IPS-20b (cell line): ENCODE results near the gene NWD2.

Source experiments
- H3K27ac ChIP-seq: one replicate; pipeline ENCODE4 v1.5.1; 2013; ENCODE audit warnings: low read length
- H3K27me3 ChIP-seq: 2 replicates; pipeline ENCODE4 v1.6.1; 2013; ENCODE audit warnings: mild to moderate bottlenecking, low read length, inconsistent platforms; ENCODE audit not compliant: insufficient read depth
- H3K36me3 ChIP-seq: 2 replicates; pipeline ENCODE4 v1.6.1; 2013; ENCODE audit warnings: low read depth, mild to moderate bottlenecking, inconsistent platforms, low read length, moderate library complexity; ENCODE audit not compliant: insufficient read depth
- H3K4me1 ChIP-seq: 2 replicates; pipeline ENCODE4 v1.6.1; 2013; ENCODE audit warnings: mild to moderate bottlenecking, control low read depth, inconsistent platforms, low read length, moderate library complexity; ENCODE audit not compliant: insufficient read depth
- H3K4me3 ChIP-seq: 2 replicates; pipeline ENCODE4 v1.5.1; 2013; ENCODE audit warnings: mild to moderate bottlenecking, low read length, inconsistent platforms
- H3K9ac ChIP-seq: 2 replicates; pipeline ENCODE4 v1.6.1; 2013; ENCODE audit warnings: low read depth, mild to moderate bottlenecking, inconsistent platforms, low read length, moderate library complexity
- H3K9me3 ChIP-seq: 2 replicates; pipeline ENCODE4 v1.6.1; 2013; ENCODE audit warnings: mild to moderate bottlenecking, low read depth, low read length, inconsistent platforms; ENCODE audit not compliant: insufficient read depth

Gene NWD2

GRCh38 chr4:37463033-37463856 lies 218.7 kb downstream of the NWD2 start:
- H3K4me1 ChIP-seq = no peaks in the 10 kb centered on the region; the same call in 1 of the 2 replicates
- no peaks in the 10 kb centered on the region for H3K27me3 ChIP-seq
- no peak overlapping the region for H3K27ac ChIP-seq
- H3K36me3 ChIP-seq = no peaks in the 10 kb centered on the region
- no peak overlapping the region for H3K4me3 ChIP-seq
- H3K9ac ChIP-seq = no peak overlapping the region
- H3K9me3 ChIP-seq = no peaks in the 10 kb centered on the region

- no peak overlapping the region for H3K4me3 ChIP-seq
- no peaks in the 10 kb centered on the region for H3K36me3 ChIP-seq
- H3K9ac ChIP-seq = no peak overlapping the region
- no peak overlapping the region for H3K27ac ChIP-seq
- no peaks in the 10 kb centered on the region for H3K9me3 ChIP-seq
- H3K4me1 ChIP-seq = no peaks in the 10 kb centered on the region; the same call in 1 of the 2 replicates
- H3K27me3 ChIP-seq = no peaks in the 10 kb centered on the region
These were observed 220.0 kb downstream of the NWD2 start for GRCh38 chr4:37464373-37465128.

- Histone ChIP-seq H3K9ac (no peak overlapping the region), H3K4me3 (no peak overlapping the region), H3K4me1 (no peaks in the 10 kb centered on the region; the same call in 1 of the 2 replicates), H3K27me3 (no peaks in the 10 kb centered on the region), H3K27ac (no peak overlapping the region), H3K36me3 (no peaks in the 10 kb centered on the region), H3K9me3 (no peaks in the 10 kb centered on the region)
These were observed 220.8 kb downstream of the NWD2 start for GRCh38 chr4:37465296-37465695.

DNA sequence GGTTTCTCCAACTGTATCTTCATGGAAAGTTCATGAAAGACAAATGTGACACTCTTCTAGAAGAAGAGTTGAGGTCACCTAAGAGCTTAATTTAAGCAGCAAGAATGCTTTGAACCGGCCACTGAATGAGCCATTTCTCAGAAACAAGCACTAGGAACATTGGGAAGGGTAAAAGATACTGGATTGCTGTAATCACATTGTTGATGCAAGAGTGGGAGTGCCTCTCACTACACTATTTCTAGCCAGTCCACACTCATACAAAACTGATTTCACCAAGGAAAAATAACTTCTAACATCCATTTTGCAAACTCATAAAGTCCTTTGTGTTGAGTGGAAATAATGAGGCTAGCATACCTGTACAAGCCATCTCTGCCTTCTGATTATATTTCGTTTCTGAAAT lies 221.3 kb downstream of the NWD2 start:
- H3K9me3 ChIP-seq = no peaks in the 10 kb centered on the region
- no peaks in the 10 kb centered on the region for H3K36me3 ChIP-seq
- no peaks in the 10 kb centered on the region; the same call in 1 of the 2 replicates for H3K4me1 ChIP-seq
- no peak overlapping the region for H3K4me3 ChIP-seq
- no peak overlapping the region for H3K27ac ChIP-seq
- H3K27me3 ChIP-seq = no peaks in the 10 kb centered on the region
- no peak overlapping the region for H3K9ac ChIP-seq

- no peaks in the 10 kb centered on the region for H3K36me3 ChIP-seq
- H3K27me3 ChIP-seq = no peaks in the 10 kb centered on the region
- H3K4me3 ChIP-seq = no peak overlapping the region
- no peaks in the 10 kb centered on the region for H3K9me3 ChIP-seq
- H3K27ac ChIP-seq = no peak overlapping the region
- no peaks in the 10 kb centered on the region; the same call in 1 of the 2 replicates for H3K4me1 ChIP-seq
- no peak overlapping the region for H3K9ac ChIP-seq
These were observed 222.7 kb downstream of the NWD2 start for GRCh38 chr4:37467223-37467622.

- Histone ChIP-seq H3K9me3 (no peaks in the 10 kb centered on the region), H3K27me3 (no peaks in the 10 kb centered on the region), H3K4me3 (no peak overlapping the region), H3K4me1 (no peaks in the 10 kb centered on the region; the same call in 1 of the 2 replicates), H3K9ac (no peak overlapping the region), H3K36me3 (no peaks in the 10 kb centered on the region), H3K27ac (no peak overlapping the region)
These were observed 223.3 kb downstream of the NWD2 start for GRCh38 chr4:37467824-37468223.

DNA sequence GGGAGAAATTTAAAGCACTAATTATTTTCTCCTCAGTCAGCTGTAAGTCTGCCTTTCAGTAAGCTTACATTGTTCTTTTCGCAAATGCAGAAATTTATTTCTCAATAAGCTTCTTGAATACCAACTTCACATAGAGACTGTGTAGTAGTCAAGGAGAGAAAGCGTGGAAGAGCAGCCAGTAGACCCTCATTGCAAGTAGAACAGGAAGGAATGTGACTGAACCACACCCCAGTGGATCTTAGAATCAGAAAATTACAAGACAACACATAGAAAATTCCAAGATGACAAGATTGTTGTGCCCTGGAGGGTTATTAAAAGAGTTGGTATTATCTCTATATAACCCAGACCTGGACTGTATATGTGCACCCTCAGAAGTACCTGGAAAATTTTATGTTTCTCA lies 224.7 kb downstream of the NWD2 start:
- Histone ChIP-seq H3K4me1 (no peaks in the 10 kb centered on the region), H3K9ac (no peak overlapping the region), H3K4me3 (no peak overlapping the region), H3K27ac (no peak overlapping the region), H3K9me3 (no peaks in the 10 kb centered on the region), H3K36me3 (no peaks in the 10 kb centered on the region), H3K27me3 (no peaks in the 10 kb centered on the region)

GRCh38 chr4:37470245-37470644 lies 225.7 kb downstream of the NWD2 start:
- no peaks in the 10 kb centered on the region for H3K36me3 ChIP-seq
- H3K27me3 ChIP-seq = no peaks in the 10 kb centered on the region
- H3K27ac ChIP-seq = no peak overlapping the region
- no peak overlapping the region for H3K9ac ChIP-seq
- H3K9me3 ChIP-seq = no peaks in the 10 kb centered on the region
- H3K4me1 ChIP-seq = no peaks in the 10 kb centered on the region
- no peak overlapping the region for H3K4me3 ChIP-seq

- H3K4me1 ChIP-seq = no peaks in the 10 kb centered on the region
- H3K27ac ChIP-seq = no peak overlapping the region
- no peaks in the 10 kb centered on the region for H3K27me3 ChIP-seq
- H3K36me3 ChIP-seq = no peaks in the 10 kb centered on the region
- H3K9me3 ChIP-seq = no peaks in the 10 kb centered on the region
- H3K9ac ChIP-seq = no peak overlapping the region
- H3K4me3 ChIP-seq = no peak overlapping the region
These were observed 226.6 kb downstream of the NWD2 start for GRCh38 chr4:37471093-37471492.

DNA sequence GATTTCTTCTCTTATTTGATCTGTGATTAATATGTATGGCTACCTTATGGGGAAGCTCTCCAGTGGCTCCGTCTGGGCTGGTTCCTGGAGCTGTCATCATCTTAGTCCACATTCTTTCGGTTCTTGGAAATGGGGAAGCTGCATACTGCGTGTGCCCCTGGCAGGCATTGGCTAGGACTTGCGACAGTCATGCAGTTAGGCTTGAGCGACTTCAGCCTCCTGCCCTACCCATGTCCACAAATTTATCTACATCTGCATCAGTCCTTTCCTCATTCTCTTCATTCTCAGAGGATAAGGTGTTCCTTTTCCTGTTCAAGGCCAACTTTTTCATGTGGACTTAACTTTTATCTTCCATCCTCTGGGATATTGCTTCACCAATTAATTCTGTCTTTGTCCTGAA lies 227.4 kb downstream of the NWD2 start:
- no peak overlapping the region for H3K27ac ChIP-seq
- no peaks in the 10 kb centered on the region for H3K9me3 ChIP-seq
- H3K36me3 ChIP-seq = no peaks in the 10 kb centered on the region
- H3K9ac ChIP-seq = no peak overlapping the region
- no peak overlapping the region for H3K4me3 ChIP-seq
- H3K4me1 ChIP-seq = no peaks in the 10 kb centered on the region
- H3K27me3 ChIP-seq = no peaks in the 10 kb centered on the region

DNA sequence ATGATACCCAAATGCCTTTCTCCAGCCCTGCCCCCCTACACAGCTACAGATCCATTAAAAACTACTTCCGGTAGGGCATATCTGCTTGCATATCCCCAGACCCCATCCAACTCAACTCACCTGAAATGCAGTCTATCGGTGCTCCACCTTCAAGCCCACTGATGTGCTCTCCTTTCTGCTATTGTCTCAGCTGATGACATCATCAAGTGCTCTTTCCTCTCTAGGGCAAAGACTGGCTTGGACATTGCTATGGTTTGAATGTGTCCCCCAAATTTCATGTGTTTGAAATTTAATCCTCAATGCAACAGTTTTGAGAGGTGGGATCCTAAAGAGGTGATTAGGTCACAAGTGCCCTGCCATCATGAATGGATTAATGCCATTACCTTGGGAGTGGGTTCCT lies 229.3 kb downstream of the NWD2 start:
- H3K4me1 ChIP-seq = no peaks in the 10 kb centered on the region
- H3K9me3 ChIP-seq = no peaks in the 10 kb centered on the region
- H3K4me3 ChIP-seq = no peak overlapping the region
- H3K9ac ChIP-seq = no peak overlapping the region
- H3K27ac ChIP-seq = no peak overlapping the region
- H3K36me3 ChIP-seq = no peaks in the 10 kb centered on the region
- H3K27me3 ChIP-seq = no peaks in the 10 kb centered on the region

- H3K9ac ChIP-seq = no peak overlapping the region
- no peak overlapping the region for H3K27ac ChIP-seq
- H3K36me3 ChIP-seq = no peaks in the 10 kb centered on the region
- no peak overlapping the region for H3K4me3 ChIP-seq
- H3K9me3 ChIP-seq = no peaks in the 10 kb centered on the region
- H3K4me1 ChIP-seq = no peaks in the 10 kb centered on the region
- H3K27me3 ChIP-seq = no peaks in the 10 kb centered on the region
These were observed 230.5 kb downstream of the NWD2 start for GRCh38 chr4:37475087-37475486.
